Choroid plexus epithelial cell (primary cell): ENCODE data around the gene SGPL1.

Experiments used
- DNase-seq: peaks from one replicate; pipeline ENCODE4 v3.0.0-alpha.2; 2010; ENCODE audit warnings: low read depth
- H3K4me3 ChIP-seq: 2 replicates; pipeline ENCODE4 v1.5.1; 2011; ENCODE audit warnings: low read depth, mild to moderate bottlenecking, control low read depth, low read length, moderate library complexity
- CTCF ChIP-seq: conservative IDR thresholded peaks from 2 replicates; pipeline ENCODE4 v1.5.1; 2011; ENCODE audit warnings: low read depth, mild to moderate bottlenecking, control low read depth, inconsistent platforms, low read length, moderate library complexity

Gene SGPL1

GRCh38 chr10:70805619-70806215 is 10.0 kb upstream of the SGPL1 start:
- DNase-seq = no peak
- H3K4me3 ChIP-seq = no peak overlapping the region

GRCh38 chr10:70806841-70807240 is 8.9 kb upstream of the SGPL1 start:
- no peak for TF ChIP-seq CTCF
- no peak for DNase-seq
- no peak overlapping the region for H3K4me3 ChIP-seq

More at GRCh38 chr10:70805619-70806215, 10.0 kb upstream of the SGPL1 start:
- TF ChIP-seq CTCF = no peak

GRCh38 chr10:70807556-70807955 is 8.2 kb upstream of the SGPL1 start:
- no peak for TF ChIP-seq CTCF
- H3K4me3 ChIP-seq = no peak overlapping the region
- no peak for DNase-seq

- peak; percentile 48 for DNase-seq
- no peak for TF ChIP-seq CTCF
- H3K4me3 ChIP-seq = no peak overlapping the region
These were observed 6.6 kb upstream of the SGPL1 start for GRCh38 chr10:70809011-70809611.

GRCh38 chr10:70809726-70810125 is 6.0 kb upstream of the SGPL1 start:
- TF ChIP-seq CTCF = no peak
- DNase-seq = peak; percentile 47
- H3K4me3 ChIP-seq = no peak overlapping the region

- no peak for TF ChIP-seq CTCF
- no peak for DNase-seq
- no peak overlapping the region for H3K4me3 ChIP-seq
These were observed 4.8 kb upstream of the SGPL1 start for GRCh38 chr10:70810967-70811366.

GRCh38 chr10:70811881-70812280 is 3.9 kb upstream of the SGPL1 start:
- DNase-seq = no peak
- no peak overlapping the region for H3K4me3 ChIP-seq
- no peak for TF ChIP-seq CTCF
